DMS153 treated with DMSO at 0.1 percent for 48 hours (cell line): Measurements from ENCODE around the gene ECE1.
A peak's percentile ranks its signal among the peaks of the same experiment; 100 is the strongest.
"Not testable (repeated sequence)": the region's sequence is repeated elsewhere in the genome, so short reads cannot be mapped to it uniquely, and the experiment has no call there.

Experiments
- DNase-seq: peaks from one replicate; lab custom pipeline; 2025; ENCODE audit not compliant: unreplicated experiment; lab: John Stamatoyannopoulos, UW

Gene ECE1

DNA sequence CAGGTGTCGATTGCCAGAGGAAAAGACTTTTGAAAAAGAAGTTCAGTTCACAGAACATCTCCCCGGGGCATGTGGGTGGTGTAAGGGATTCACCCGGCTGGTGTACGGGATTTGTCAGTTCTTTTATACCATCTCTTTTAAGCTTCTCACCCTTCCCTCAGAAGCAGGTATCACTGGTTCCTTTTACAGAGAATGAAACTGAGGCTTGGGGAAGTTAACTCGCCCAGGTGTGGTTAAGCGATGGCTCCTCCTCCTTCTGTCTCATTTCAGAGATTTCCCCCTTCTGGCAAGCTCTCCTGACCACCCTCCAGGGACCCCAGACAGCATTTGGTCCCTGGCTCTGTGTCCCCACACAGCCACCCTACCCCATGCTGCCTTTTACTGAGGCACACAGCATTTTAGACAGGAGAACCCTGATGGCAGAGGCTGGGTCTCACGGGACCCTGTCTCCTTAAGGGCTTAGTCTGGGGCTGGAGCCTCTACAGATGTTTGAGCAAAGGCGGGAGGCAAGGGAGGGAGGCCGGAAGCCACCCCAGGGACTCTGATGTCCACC, 2.8 kb upstream of the ECE1 start:
- DNase-seq, result no peak

DNA sequence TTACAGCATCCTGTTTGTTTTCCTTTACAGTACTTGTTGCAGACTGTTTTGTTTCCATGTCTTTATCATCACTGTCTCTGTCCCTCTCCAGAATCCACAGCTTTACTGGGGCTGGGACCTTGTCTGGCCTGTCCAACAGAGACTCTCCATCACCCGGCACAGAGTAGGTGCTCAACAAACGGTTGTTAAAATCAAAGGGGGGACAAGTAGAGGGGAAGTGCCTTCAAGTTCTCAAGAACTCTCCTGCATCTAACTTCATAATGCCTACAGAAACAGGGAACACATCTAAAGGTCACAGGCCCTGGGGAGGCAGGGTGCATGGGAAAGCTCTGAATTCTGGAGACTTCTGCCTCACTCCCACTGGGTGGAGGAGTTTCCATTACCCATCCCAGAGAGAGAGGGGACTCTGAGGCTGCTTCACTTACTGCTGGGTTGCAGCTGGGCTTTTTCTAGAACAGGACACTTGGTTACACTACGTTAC, 2.3 kb upstream of the ECE1 start:
- no peak for DNase-seq

DNA sequence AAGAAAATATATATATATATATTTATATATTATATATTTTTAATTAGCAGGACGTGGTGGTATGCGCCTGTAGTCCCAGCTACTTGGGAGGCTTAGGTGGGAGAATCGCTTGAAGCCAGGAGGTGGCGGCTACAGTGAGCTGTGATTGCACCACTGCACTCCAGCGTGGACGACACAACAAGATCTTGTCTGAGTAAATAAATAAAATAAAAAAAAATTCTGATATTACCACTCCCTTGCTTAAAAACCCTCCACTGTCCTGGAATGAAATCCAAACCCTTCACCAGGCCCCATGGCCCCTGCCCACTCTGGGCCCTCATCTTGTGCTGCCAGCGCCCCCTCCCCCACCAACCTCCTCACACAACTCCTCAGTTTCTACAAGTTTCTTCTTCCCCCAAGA, 1.7 kb upstream of the ECE1 start:
- DNase-seq, result no peak

DNA sequence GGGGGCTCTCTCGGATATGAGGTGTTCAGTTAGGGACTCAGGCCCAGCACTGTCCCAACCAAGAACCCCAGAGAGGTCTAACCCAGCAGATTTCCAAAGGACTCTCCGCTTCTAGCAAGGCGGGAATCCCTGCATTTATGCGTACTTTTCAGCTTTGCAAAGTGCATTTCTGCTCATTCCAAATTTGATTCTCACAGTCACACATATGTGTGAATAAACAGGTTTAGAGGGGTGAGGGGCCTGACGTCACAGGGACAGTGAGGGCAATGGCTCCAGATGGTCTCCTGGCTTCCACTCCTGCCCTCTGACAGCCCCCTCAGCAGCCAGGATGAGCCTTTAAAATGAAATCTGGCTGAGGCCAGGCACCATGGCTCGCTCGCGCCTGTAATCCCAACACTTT, 921 bp upstream of the ECE1 start:
- no peak for DNase-seq

DNA sequence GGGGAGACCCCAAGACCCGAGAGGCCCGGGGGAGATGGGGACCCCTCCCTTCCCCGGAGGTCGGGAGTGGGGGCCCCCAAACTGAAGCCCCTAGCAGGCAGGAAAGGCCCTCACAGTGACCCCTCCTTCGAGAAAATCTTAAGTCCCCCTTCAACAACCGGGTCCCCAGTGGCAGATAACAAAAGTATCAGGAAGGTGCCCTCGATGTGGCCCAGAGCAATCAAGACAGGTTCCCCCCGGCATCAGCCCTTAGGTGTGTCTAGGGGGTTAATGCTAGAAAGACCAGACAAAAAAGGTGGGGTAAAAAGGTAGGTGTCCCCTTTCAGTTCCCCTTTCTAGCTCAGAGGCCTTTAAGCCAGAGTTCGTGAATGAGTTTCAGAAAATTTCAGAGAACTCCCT, 282 bp upstream of the ECE1 start:
- no peak for DNase-seq

DNA sequence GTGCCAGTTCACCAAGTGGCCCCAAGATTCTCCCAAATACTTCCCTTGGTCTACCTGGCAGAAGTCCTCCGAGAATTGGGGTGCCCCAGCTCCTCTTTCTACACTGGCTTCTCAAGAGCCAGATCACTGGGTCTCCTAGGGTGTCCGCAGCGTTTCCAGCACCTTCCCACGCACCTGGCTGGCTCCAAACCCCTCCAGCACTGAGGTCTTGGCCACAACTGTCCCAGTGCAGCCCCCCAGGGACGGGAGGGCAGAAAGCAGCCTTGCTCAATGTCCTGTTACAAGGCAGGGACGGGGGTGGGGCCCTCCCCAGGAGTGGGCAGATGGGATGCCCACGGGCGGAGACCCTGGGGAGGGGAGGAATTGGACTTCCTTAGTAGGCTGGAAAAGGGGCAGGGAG, 1.1 kb downstream of the ECE1 start:
- no peak for DNase-seq

DNA sequence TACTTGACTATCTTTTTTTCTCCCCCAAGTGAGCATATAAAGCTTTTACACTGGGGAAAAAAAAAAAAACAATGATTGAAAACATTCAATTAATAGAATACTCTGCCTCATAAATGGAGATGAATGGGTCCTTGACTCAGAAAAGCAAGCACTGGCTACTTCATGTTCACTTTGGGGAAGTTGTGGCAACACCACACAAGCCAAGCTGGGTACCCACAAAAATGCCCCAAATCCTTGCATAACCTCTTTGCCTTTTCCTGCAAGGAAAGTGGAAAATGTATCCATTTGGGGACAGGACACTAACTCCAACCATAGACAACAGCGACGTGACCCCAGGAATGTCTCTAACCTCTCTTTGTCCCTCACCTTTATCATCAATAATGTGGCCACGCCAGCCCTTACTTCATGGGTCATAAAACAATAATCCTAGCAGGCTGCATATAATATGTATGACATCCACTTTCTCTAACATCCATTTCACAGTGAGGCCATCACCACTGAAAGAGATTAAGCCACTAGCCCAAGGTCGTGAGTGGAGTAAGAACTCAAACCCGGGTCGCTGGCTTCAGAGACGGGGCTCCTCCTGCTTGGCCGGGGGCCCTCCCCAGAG, 2.3 kb downstream of the ECE1 start:
- no peak for DNase-seq

DNA sequence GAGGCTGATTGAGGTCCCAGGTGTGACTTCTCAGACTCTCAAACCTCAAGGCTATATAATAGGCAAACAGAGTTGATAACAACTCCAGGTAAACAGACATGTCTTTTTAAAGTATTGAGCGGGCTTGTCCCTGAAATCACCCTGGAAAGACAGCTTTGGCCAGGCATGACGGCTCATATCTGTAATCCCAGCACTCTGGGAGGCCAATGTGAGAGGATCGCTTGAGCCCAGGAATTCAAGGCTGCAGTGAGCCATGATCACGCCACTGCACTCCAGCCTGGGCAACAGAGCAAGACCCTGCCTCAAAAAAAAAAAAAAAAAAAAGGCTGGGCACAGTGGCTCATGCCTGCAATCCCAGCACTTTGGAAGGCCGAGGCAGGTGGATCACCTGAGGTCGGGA, 4.9 kb downstream of the ECE1 start:
- not testable (repeated sequence) for DNase-seq

DNA sequence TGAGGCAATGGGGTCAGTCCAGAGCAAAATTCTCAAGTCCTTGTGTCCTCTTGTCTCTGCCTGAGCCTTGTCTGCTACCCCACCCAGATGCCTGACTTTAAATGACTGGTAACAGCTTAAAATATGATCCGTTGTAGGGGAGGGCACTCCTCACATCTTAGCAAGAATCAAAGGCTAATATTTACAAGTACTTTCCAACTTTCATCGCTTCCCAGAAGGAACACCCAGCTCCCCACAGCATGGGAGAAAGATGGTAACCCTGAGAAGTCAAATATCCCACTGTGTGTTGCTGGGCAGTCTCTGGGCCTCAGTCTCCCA, 5.2 kb downstream of the ECE1 start:
- no peak for DNase-seq

DNA sequence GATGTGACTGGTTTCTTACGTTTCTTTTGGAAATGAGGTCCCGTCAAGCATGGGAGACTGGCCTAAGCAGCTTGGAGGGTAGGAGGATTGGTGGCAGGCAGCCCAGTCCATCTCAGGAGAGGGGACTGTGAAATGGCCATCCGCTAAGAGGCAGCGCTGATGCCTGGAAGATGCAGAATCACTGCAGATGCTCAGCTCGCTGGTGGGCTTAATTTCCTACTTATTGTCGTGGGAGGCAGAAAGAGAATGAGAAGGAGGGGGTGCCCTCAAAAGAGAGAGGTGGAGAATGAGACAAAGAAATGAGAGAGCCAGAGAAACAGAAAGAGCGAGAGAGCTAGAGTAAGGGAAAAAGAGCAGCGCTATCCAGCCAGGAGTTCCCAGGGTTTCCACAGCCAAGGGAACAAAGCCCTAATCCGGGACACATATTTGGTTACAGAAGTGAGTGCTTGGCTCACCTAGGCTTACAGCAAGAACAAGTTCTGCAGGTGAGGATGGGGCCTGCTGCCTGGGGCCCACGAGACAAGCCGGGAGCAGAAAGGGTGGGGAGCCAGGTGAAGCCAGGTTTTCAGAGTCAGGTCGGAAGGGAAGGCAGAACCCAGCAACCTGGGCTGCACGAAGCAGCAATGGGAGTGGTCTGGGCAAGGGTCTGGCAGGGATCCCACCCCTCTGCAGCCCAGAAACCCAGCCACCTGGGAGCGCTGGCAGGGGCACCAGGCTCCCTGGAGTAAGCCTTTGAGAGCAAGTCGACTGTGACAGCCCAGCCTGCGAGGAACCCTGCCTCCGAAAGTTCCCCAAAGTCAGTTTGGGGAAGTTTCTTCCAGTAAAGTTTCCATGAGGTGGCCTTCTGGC, 5.8 kb downstream of the ECE1 start:
- DNase-seq, result no peak

DNA sequence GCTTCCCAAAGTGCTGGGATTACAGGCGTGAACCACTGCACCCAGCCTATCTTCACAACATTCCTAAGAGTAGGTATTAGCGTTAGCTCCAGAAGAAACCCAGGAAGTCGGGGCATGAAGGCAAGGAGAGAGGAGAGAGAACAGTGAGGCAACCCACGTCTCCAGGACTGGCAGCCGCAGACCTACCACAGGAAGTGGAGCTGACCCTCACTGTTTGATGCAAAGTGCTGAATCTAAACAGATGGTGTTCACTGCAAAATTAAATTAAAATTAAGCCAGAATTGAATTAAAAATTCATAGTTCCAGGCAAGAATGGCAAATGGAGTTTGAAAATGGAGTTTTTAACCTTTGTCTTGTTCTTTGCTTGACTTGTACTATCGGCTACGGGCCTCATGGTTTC, 6.7 kb downstream of the ECE1 start:
- no peak for DNase-seq

DNA sequence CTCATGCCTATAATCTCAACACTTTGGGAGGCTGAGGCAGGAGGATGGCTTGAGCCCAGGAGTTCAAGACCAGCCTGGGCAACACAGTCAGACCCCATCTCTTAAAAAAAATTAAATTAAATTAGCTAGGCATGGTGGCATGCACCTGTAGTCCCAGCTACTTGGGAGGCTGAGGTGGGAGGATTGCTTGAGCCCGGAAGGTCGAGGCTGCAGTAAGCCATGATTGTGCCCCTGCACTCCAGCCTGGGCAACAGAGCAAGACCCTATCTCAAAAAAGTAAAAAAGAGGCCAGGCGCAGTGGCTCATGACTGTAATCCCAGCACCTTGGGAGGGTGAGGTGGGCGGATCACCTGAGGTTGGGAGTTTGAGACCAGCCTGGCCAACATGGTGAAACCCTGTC, 8.2 kb downstream of the ECE1 start:
- DNase-seq, result not testable (repeated sequence)

DNA sequence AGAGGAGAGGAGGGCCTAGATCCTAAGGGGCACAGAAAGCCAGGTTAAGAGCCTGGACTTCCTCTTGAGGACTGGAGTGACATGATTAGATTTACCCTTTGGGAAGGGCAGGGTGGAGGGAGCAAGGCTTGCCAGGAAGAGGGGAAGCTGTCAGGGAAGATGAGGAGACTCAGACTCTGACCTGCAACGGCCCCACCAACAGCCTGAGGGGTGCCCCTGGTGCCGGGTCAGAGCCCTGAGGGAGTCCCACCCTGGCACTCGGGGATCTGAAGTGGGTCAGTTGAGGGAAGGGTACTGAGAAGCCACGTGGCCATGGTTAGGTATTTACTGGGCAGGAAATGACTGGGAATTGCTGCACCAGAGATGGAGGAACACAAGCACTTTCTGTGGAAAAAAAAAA, 9.8 kb downstream of the ECE1 start:
- no peak for DNase-seq

DNA sequence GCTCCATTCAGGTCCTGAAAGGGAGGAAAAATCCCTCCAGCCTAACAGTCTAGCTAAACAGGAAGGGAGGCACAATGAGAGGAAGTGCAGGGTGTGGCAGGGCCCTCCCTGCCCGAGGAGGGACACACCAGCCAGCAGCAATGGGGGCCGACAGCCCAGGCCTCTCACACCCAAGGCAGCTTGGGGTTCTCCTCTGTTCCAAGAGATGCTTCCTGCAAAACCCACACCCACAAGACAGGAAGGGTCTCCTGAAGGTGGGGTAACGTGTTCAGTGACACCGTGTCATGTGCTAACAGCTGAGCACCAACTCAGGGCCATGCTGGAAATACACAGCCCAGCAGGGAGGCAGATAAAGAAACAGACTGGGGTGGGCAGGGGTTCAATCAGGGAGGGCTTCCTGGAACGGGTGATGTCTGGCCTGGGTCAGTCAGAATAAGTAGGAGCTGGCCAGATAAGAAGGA, 10.2 kb downstream of the ECE1 start:
- DNase-seq, result no peak

DNA sequence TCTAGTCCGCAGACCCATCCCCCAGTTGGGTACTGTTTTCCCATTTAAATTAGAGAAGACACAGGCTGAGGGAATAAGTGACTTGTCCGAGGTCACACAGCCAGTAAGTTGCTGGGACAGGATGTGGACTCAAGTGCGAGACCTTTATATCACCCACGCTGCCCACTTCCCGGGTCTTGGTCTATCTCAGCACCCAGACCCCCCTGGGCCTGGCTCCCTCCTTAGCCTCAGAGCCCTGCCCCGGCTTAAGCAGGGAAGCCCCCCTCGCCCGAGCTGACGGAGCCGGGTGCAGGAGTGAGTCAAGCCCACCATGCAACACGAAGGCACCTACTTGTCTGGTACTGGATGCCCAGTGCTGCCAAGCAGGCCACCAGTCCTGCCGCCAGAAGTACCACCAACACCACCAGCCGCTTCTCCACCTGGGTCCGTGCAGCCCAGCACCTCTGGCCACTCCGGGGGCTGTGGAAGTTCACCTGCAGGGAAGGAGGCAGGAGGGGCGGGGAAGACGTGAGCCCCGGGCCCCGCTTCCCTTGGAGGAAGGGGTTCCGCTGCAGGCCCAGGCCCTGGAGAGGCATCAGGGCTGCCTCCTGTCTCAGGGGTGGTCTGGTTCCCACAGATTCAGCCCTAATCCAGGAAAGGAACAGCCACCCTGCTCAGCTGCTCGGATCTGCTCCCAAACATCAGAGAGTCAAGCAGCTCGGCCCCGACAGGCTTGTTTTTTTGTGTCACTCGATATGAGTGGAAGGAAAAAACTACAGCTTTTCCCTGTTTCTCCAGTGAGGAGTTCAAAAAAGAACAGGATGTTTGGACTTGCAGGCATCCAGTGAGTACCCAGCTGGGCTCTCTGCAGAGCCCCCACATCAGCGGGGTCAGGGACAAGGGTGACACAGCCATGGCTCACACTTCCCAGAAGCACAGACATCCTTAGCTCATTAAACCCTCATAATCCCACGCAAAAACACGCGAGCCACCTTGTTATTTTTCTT, 11.1 kb downstream of the ECE1 start:
- no peak for DNase-seq

DNA sequence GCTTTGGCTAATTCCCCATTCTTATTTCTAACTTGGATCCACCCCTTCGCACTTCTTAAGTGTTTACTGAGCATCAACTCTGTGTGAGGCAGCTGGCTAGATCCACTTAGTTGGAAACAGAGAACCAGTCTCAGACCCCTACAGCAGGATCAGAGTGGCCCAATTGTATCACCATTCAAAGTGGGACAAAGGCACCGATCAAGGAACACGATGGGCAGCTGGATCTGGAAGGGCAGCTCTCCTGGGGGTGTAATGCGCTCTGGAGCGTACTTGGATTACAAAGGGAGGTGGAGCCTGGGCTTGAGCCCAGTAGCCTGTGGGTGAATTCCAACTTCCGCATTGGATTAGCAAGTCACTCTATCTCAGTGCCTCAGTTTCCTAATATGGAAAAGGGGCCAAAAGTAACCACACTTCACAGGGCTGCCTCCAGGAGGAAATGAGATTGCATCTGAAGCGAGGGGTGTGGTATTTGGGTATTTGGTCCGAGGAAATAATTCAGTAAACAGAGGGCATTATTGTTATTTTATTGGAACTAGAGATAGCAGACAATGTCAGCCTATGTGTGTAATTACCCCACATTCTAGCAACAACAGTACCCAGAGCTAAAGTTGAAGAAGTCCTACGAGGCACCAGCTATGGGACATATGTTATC, 11.9 kb downstream of the ECE1 start:
- no peak for DNase-seq

DNA sequence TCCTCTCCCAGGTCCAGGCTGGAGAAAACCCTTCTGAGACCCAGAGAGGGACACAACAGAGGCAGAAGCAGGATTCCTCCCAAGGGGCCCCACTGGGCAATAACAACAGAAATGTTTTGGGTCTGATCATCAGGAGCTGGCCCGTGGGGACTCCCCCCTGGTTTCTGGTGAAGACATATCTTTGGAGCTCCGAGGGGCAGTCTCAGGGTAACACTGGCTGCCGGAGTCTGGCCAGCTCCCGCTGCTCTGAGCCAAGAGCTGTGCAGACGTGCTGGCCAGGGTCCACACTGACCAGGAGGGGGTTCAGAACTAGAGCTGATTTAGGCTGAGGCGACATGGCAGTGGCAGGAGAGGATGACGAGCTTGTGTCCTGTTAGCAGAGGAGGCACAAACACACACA, 13.1 kb downstream of the ECE1 start:
- no peak for DNase-seq

DNA sequence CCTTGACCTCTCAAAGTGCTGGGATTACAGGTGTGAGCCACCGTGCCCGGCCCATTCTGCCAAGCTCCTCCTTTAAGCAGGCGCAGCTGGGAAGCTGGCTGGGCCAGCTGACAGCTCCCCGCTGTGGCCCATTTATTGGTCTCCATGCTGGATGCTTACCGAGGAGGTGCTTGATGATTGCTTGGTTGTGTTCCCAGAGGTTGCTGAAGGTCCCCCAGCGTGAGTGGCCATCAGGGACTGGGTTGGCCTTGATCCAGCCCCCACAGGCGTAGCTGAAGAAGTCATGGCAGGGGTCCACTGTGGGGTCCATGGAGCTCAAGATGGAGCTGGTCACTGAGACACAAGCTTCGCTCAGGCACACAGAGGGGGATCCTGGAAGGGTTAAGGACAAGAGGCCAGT, 17.7 kb downstream of the ECE1 start:
- DNase-seq, result no peak

DNA sequence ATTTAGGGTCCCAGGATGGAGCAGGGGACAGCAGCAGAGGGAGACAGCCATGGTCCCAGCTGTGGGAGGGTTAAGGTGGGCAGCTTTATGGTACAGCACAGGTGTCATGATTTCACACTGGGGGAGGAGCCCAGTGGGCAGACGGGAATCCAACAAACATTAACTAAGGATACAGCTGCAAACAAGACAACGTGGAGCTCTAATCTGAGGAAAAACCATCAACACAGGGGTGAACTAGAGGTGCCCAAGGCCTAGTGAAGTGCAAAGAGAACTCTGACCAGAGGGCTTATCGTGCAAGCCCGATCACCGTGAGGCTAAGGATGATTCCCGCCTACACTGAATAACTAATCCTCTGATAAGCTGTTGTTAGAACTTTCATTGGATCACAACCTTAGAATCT, 18.7 kb downstream of the ECE1 start:
- DNase-seq, result no peak

DNA sequence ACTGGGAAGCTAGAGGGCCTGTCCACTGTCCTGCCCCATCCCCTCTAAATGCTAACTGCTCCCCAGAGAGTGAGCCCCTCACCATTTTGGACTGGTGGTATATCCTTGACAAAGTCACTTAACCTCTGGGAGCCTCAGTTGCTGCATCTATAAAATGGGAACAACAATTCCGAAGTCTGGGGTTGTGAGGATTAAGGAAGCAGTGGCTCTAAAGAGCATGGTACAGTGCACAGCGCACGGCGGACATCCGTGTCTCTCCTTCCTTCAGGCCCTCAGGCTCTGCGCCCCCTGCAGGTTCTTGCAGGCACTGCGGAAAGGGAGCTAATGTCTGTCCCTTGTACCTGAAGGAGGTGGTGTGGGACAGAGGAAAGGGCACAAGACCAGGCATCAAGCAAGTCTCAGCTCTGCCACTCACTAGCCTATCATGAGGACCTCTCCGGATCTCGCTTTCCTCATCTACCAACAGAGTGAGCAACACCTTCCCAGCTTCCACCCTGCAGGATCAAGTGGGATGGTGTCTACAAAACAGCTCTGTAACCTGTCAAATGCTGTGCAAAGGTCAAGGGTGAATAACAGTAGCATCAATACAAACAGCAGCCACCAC, 20.1 kb downstream of the ECE1 start:
- DNase-seq, result peak; percentile 13
